ENCODE results near the gene PROX2. TPM values are rescaled to one million over a fixed set of nuclear protein-coding genes. Genes with fewer than 3 reads are reported as not detected.
A peak's percentile ranks its signal among the peaks of the same experiment; 100 is the strongest.

PROX2 gene
- total and polyA plus RNA-seq, 5 experiments from 2014 or later, result 0.12 to 0.75 (median 0.50) TPM

DNA sequence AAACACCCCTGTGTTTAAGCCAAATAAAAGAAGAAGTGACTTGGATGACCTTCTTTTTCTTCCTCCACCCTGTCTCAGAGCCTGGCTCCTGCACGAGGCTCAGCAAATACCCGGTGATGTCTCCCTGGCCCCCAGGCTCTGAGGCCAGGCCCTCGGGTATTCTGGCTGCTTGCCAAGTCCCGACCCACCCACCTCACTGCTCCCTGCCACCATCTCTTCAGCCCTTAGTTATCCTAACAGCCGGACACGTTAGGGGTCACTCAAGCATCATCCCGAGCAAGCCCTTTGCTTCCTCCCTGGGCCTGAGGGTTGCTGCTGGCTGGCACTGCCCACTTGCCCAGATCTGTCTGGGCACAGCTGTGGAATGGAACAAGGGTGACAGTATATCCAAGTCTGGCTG, 39.9 kb upstream of the PROX2 start:
- ATAC-seq, result no peak
- Mint-ChIP-seq H3K27me3 (no peaks in the 10 kb centered on the region), H3K4me1 (peaks cover 0 to 1% (median 0%) of the 10 kb centered on the region in 4 donors), H3K36me3 (no peaks in the 10 kb centered on the region), H3K27ac (no peak overlapping the region), H3K4me3 (no peak overlapping the region), H3K9me3 (no peaks in the 10 kb centered on the region)
- POLR2A ChIA-PET, result no interaction called here
- DNase-seq, result no peak

DNA sequence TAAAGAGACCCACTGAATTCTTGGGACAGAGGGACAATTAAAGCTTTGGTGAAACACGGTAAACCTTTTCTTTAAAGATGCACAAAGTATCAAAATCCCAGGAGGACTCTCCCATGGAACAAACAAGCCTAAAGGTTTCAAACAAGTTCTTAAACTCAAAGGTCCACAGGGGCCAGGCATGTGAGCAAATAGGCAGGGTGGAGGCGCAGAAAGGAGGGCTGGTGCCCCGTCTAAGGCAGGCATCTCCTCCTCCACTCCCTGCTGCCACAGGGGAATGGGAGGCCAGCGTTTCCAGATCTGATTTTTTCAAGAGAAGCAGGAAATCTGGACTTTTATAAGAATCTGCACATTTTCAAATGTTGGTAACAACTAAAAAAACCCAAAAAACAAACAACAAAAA, 39.5 kb upstream of the PROX2 start:
- POLR2A ChIA-PET, result interaction anchor here (0.6 kb wide), 1 partner anchor 38 kb away, joined by 4 read pairs; no protein-coding TSS in a partner anchor
- Mint-ChIP-seq H3K4me1 (no peaks in the 10 kb centered on the region), H3K27ac (no peak overlapping the region), H3K9me3 (no peaks in the 10 kb centered on the region), H3K27me3 (no peaks in the 10 kb centered on the region), H3K36me3 (no peaks in the 10 kb centered on the region), H3K4me3 (no peak overlapping the region)
- no peak for ATAC-seq
- DNase-seq, result no peak

DNA sequence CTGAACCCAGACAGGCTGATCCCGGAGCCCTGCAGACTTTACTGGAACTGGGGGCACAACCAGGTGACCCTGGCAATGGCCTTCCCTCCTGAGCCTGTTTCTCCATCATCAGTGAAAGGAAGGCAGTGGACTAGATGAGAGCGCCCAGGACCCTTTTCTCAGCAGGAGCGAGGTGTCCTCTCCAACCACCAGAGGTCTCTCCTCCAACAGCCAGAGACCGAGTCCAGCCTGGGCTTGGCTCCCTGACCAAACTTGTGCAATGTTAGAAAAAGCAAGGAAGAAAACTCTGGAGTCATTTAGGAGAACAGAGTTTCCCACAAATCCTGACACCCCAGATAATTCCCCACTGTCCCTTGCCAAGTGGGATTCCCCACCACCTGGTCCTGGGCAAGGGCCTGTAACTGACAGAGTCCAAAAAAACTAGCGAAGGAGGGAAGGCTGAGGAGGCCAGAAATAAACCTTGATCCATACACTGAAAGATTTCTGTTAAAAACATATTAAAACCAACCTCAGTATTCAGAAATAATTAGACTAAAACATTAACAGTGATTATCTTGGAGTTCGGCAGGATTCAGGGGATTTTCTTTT, 38.1 kb upstream of the PROX2 start:
- DNase-seq (no peak), ATAC-seq (no peak)
- no peaks in the 10 kb centered on the region for H3K9me3 Mint-ChIP-seq

DNA sequence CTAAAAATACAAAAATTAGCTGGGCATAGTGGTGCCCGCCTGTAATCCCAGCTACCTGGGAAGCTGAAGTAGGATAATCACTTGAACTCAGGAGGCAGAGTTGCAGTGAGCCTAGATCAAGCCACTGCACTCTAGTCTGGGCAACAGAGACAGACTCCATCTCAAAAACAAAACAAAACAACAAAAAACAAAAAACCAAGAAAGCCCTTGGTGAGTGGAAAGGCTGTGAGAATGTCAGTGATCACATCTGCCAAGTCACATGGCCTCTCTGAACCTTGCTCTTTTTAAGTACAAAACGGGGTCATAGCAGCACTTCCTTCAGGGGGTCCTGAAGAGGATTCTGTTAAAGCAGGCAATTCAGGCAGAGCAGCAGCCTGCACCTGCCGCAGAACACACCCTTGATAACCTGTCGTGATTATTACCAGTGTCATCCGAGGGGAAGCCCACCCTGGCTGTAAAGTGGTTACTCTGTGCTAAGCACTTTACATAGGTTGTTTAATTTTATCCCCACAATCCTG, 37.5 kb upstream of the PROX2 start:
- DNase-seq, result no peak
- H3K36me3 Mint-ChIP-seq, result no peaks in the 10 kb centered on the region

More for the DNA sequence above, 38.1 kb upstream of the PROX2 start:
- Mint-ChIP-seq H3K4me1 (no peaks in the 10 kb centered on the region), H3K27ac (peak overlapping the region in 1 of 10 donors; percentile 38), H3K36me3 (no peaks in the 10 kb centered on the region), H3K4me3 (no peak overlapping the region), H3K27me3 (no peaks in the 10 kb centered on the region)
- POLR2A ChIA-PET, result no interaction called here

DNA sequence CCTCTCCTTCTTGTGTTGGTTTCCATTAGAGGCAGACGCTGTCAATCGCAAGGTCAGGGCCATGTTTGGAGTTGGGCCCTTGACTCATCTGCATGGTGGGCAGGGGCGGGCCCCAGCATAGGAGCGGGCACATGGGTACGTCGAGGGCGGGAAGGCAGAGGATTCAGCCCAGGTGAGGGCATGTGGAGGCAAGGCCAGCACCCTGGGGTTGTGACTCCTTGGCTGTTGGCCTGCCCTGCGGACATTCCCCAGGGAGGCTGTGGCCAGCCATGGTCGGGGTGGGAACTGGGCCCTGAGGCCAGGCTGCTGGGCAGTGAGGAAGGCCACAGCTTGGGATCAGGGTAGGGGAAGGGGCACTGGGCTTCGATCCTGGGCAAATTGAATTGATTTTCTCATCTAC, 36.9 kb upstream of the PROX2 start:
- no peaks in the 10 kb centered on the region for H3K36me3 Mint-ChIP-seq
- POLR2A ChIA-PET, result no interaction called here

More for the DNA sequence above, 37.5 kb upstream of the PROX2 start:
- H3K27ac Mint-ChIP-seq, result peak overlapping the region in 2 of 10 donors; percentile 41 to 66
- H3K4me1 Mint-ChIP-seq, result peaks cover 0 to 2% (median 0%) of the 10 kb centered on the region in 4 donors
- no peak for ATAC-seq
- no peak overlapping the region for H3K4me3 Mint-ChIP-seq
- POLR2A ChIA-PET, result no interaction called here
- no peaks in the 10 kb centered on the region for H3K27me3 Mint-ChIP-seq
- H3K9me3 Mint-ChIP-seq, result no peaks in the 10 kb centered on the region

DNA sequence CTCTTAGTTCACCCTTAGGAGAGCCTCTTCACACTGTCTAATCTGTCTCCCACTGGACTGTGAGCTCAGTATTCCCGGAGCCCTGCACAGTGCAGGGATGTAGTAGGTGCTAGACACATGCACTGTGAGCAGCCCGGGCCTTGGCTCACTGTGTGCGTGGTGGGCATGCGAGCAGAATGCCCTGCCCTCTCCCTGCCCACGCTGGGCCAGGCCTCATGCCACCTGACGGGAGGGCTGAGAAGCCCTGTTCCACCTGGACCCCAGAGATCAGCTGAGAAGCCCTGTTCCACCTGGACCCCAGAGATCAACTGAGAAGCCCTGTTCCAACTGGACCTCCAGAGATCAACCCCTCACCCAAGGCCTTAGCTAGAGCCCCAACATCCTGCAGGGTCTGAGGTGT, 36.2 kb upstream of the PROX2 start:
- ATAC-seq (no peak), DNase-seq (no peak)
- Mint-ChIP-seq H3K4me3 (no peak overlapping the region), H3K27me3 (no peaks in the 10 kb centered on the region), H3K27ac (no peak overlapping the region), H3K9me3 (no peaks in the 10 kb centered on the region), H3K36me3 (no peaks in the 10 kb centered on the region), H3K4me1 (peaks cover 0 to 9% (median 1%) of the 10 kb centered on the region in 4 donors)
- POLR2A ChIA-PET, result no interaction called here

More for the DNA sequence above, 36.9 kb upstream of the PROX2 start:
- no peaks in the 10 kb centered on the region for H3K27me3 Mint-ChIP-seq
- H3K4me3 Mint-ChIP-seq, result no peak overlapping the region
- H3K27ac Mint-ChIP-seq, result peak overlapping the region in 2 of 10 donors; percentile 27 to 51
- ATAC-seq (no peak), DNase-seq (no peak)
- H3K4me1 Mint-ChIP-seq, result peaks cover 0 to 2% (median 0%) of the 10 kb centered on the region in 4 donors
- H3K9me3 Mint-ChIP-seq, result no peaks in the 10 kb centered on the region

DNA sequence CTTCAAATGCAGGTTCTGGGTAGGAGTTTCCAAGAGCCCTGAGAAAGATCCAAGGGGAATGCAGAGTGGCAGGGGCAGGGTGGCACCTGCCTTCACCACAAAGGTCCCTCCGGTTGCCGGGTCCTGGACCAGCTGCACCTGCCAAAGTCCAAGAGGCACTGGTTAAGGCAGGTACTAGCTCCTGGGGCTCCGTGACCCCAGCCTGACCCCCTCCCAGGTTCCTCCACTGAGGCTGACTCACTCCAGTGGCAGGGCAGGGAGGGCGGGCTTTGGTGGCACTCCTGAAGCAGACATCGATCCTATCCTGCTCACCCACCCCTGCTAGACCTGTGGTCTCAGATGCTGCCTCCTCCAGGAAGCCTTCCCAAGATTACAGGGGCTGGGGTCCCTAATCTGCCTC, 35.8 kb upstream of the PROX2 start:
- Mint-ChIP-seq H3K4me1 (peaks cover 0 to 12% (median 3%) of the 10 kb centered on the region in 4 donors), H3K36me3 (no peaks in the 10 kb centered on the region), H3K27me3 (no peaks in the 10 kb centered on the region), H3K9me3 (no peaks in the 10 kb centered on the region), H3K4me3 (no peak overlapping the region), H3K27ac (peak overlapping the region in 1 of 10 donors; percentile 75)
- ATAC-seq, result no peak
- no peak for DNase-seq
- POLR2A ChIA-PET, result no interaction called here

DNA sequence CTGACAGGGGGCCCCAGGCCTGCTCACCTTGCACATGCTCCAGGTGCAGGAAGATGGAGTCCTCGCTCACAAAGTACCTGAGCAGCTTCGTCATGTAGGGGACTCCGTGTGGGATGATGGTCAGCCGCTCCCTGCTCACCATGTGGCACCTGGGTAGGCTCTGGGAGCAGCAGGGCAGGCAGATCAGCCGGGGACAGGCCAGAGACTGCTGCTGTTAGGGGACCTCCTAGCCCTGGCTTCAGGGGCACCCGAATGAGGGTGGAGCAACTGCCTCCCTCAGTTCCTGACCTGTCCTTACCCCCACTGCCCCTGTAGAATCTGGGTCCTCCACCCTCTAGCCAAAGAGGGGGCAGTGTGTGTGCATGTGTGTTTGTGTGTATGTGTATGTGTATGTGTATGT, 35.3 kb upstream of the PROX2 start:
- Mint-ChIP-seq H3K9me3 (no peaks in the 10 kb centered on the region), H3K27ac (peak overlapping the region in 1 of 10 donors; percentile 75), H3K36me3 (no peaks in the 10 kb centered on the region), H3K27me3 (no peaks in the 10 kb centered on the region), H3K4me3 (no peak overlapping the region), H3K4me1 (peaks cover 0 to 15% (median 4%) of the 10 kb centered on the region in 4 donors)
- POLR2A ChIA-PET, result interaction anchor here (0.7 kb wide), 1 partner anchor 121 kb away, joined by 3 read pairs; no protein-coding TSS in a partner anchor
- DNase-seq, result no peak
- ATAC-seq, result no peak

DNA sequence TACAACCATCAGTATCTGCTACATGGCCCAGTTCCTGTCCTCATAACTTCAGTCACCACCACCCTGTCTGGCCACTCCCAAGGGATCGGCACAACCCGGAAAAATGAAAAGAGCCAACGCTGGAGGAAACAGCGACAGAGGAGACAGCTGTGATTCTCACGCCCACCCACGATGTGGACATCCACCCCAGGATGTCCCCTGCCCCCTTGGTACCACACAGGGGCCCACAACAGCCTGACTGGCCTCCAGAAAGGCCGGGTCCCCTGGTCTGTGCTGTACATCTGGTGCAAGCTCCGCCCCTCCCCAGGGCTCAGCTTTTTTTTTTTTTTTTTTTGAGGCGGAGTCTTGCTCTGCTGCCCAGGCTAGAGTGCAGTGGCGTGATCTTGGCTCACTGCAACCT, 34.6 kb upstream of the PROX2 start:
- Mint-ChIP-seq H3K27ac (peak overlapping the region in 1 of 10 donors; percentile 15), H3K27me3 (no peaks in the 10 kb centered on the region), H3K4me1 (peaks cover 0 to 20% (median 5%) of the 10 kb centered on the region in 4 donors), H3K9me3 (no peaks in the 10 kb centered on the region), H3K4me3 (no peak overlapping the region), H3K36me3 (peaks cover 0 to 1% (median 0%) of the 10 kb centered on the region in 3 donors)
- POLR2A ChIA-PET, result interaction anchor here (0.7 kb wide), 1 partner anchor 120 kb away, joined by 3 read pairs; no protein-coding TSS in a partner anchor
- DNase-seq (no peak), ATAC-seq (no peak)

DNA sequence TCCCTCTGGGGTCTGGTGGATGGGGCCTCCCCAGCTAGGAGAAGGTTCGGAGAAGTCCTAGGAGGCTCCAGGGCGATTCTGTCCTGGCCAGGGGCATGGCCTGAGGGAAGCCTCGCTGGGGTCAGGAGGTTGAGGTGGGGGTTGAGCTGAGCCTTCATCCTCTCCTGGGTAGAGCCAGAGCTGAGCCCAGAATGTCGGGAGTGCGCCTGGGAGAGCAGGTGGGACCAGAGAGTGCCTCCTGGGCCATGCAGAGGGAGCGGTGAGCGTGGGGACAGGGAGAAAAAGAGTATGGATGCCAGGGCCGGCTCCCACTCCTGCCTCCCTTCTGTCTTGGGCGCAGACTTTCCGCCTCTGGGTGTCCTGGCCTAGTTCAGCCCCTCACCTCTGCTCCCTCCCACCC, 34.0 kb upstream of the PROX2 start:
- H3K9me3 Mint-ChIP-seq, result no peaks in the 10 kb centered on the region
- H3K4me1 Mint-ChIP-seq, result peaks cover 0 to 22% (median 7%) of the 10 kb centered on the region in 4 donors
- ATAC-seq (no peak), DNase-seq (no peak)
- no peak overlapping the region for H3K27ac Mint-ChIP-seq
- no peak overlapping the region for H3K4me3 Mint-ChIP-seq
- POLR2A ChIA-PET, result interaction anchor here (0.8 to 1.0 kb wide), 2 partner anchors 34 to 146 kb away, joined by 3 read pairs; partner anchors contain the start of genes PROX2 and YLPM1
- no peaks in the 10 kb centered on the region for H3K27me3 Mint-ChIP-seq
- peaks cover 0 to 3% (median 0%) of the 10 kb centered on the region in 3 donors for H3K36me3 Mint-ChIP-seq

DNA sequence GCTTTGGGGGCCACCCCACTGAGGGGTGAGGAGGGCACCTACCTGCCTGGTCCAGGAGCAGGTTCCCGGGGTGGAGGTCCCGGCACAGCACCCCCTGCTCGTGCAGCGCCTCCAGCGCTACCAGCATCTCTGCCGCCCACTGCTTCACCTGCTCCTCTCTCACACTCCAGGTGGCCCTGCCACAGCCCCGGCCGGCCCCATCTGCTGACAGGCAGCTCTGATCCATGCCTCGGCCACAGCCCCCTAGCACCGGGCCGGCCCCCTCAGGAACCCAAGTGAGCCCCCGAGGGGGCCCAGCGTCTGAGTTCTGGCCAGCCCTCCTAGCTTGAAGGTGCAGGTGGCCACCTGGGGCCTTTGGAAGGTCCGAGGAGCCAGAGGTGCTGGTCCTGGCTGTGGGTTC, 33.6 kb upstream of the PROX2 start:
- H3K4me3 Mint-ChIP-seq, result no peak overlapping the region
- H3K9me3 Mint-ChIP-seq, result no peaks in the 10 kb centered on the region
- no peak for ATAC-seq
- H3K27ac Mint-ChIP-seq, result no peak overlapping the region
- H3K27me3 Mint-ChIP-seq, result no peaks in the 10 kb centered on the region
- POLR2A ChIA-PET, result interaction anchor here (0.8 to 1.0 kb wide), 2 partner anchors 34 to 146 kb away, joined by 3 read pairs; partner anchors contain the start of genes PROX2 and YLPM1
- peaks cover 0 to 22% (median 8%) of the 10 kb centered on the region in 4 donors for H3K4me1 Mint-ChIP-seq
- peaks cover 0 to 6% (median 0%) of the 10 kb centered on the region in 3 donors for H3K36me3 Mint-ChIP-seq
- DNase-seq, result no peak

DNA sequence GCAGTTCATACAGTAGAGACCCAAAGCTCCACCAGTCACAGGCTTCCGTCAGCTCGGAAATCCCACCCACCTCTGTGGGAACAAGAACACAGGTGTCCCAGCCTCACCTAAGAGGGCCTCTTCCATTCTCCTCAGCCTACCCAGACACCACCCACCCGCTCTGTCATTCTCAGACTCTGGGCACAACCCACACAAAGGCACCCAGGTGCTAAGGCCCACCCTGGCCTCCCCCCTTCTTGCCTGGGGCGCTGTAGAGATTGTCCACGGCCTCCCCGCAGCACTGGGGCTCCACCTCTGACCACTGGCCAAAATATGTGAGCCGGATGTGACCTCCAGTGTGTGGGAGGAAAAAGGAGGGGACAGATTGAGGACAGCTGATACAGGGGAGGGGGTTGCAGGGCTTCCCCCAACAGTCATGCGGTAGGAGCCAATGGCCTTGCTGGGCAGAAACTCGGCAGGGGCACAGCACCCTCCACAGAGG, 33.0 kb upstream of the PROX2 start:
- DNase-seq (no peak), ATAC-seq (no peak)
- Mint-ChIP-seq H3K9me3 (no peaks in the 10 kb centered on the region), H3K4me1 (peaks cover 0 to 22% (median 9%) of the 10 kb centered on the region in 4 donors), H3K27ac (peak overlapping the region in 1 of 10 donors; percentile 35), H3K4me3 (no peak overlapping the region), H3K27me3 (no peaks in the 10 kb centered on the region), H3K36me3 (peaks cover 0 to 11% (median 0%) of the 10 kb centered on the region in 3 donors)
- POLR2A ChIA-PET, result interaction anchor here (0.6 kb wide), 1 partner anchor 336 kb away, joined by 3 read pairs; no protein-coding TSS in a partner anchor

DNA sequence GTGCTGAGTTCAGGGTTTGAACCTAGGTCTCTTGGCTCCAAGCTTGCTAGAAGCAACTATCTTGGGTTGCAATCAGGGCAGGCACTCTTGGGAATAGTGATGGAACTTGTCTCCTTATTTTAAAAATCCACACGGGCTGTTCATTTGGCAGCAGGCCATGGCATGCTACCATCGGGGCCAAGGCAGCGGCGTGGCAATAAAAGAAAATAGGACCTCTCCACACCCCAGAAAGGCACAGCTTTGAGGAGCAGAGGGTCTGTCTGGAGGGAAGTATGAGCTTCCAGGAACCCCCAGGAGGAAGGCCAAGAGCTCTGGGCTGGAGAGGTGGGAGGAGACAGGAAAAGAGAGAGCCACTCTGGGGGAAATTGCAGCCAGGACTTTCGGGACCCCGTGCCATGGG, 31.8 kb upstream of the PROX2 start:
- POLR2A ChIA-PET, result interaction anchor here (4.8 kb wide), 1 partner anchor 46 kb away, joined by 59 read pairs; no protein-coding TSS in a partner anchor
- no peak for DNase-seq
- no peaks in the 10 kb centered on the region for H3K27me3 Mint-ChIP-seq
- peak overlapping the region in 3 of 10 donors; percentile 10 to 60 (median 51) for H3K27ac Mint-ChIP-seq
- peaks cover 0 to 22% (median 9%) of the 10 kb centered on the region in 4 donors for H3K4me1 Mint-ChIP-seq
- H3K36me3 Mint-ChIP-seq, result peaks cover 0 to 21% (median 0%) of the 10 kb centered on the region in 3 donors
- H3K4me3 Mint-ChIP-seq, result no peak overlapping the region
- ATAC-seq, result no peak
- H3K9me3 Mint-ChIP-seq, result no peaks in the 10 kb centered on the region

Data from naive thymus-derived CD8-positive, alpha-beta T cell (primary cell).